ENCODE results near the gene PAAF1. TPM values are rescaled to one million over a fixed set of nuclear protein-coding genes. Genes with fewer than 3 reads are reported as not detected.

PAAF1 gene
- total and polyA plus RNA-seq, 10 of the 15 experiments (the other 5 are each of a cell fraction or from before 2014, with no cell fraction given): 13.7 to 70.6 (median 29.1) TPM

DNA sequence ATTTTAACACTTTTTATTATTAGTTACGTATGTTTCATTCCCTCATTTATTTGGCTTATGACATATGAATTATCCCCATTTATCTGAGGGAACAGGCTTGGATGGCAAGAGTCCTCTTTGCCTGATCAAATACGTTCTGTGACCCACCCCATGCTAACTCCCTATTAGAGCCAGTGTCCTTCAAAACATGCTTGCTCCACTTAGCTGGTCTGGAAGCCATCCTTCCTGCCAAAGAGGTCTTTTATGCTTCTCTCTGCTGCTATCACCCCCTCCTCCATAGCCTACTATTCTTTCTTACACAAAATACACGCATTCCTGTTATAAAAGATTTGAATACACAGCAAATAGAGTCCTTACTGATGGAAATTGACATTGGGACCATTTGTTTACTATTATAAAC is 6.5 kb upstream of the PAAF1 start (continued):
- no peak for TF ChIP-seq RB1 (IDR thresholded peaks at IDR 0.05; ENCODE audit: borderline replicate concordance)

DNA sequence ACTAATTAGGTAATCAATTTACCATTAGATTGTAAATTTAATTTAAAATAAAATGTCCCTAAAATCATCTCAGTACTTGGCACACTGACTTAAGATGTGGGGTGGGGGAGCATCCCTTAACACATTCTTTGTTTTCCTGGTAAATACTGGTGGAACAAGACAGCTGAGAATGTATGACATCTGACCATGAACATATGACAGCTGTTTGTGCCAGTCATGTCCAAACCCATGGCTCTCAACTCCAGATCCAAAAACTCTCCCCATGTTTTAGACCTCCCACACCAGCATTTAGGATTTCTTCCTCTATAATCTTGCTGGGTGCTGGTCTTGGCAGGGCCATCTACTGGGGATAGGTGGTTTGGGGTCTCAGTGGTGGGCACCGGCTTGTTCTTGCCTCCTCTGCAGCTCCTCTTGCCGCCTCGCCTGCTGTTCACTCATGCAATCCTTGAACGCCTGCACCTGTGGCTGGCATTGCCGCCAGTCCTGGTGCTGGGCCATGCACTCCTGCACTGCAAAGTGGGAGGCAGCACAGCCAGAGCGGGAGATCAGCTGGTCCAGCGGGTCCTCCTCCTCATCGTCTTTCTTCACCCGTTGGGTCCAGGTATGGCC is 3.9 kb upstream of the PAAF1 start:
- Histone ChIP-seq H3K36me3 (ENCODE audit: control insufficient read depth in 2 of 2, insufficient read depth in 2 of 2, low read length in 1 of 2) (peaks cover 3 to 5% of the 10 kb centered on the region in 2 experiments), H3K4me2 (ENCODE audit: control insufficient read depth, insufficient read depth) (no peak overlapping the region), H3K4me1 (ENCODE audit: control insufficient read depth, insufficient read depth, low read length) (no peaks in the 10 kb centered on the region), H3K79me2 (ENCODE audit: control insufficient read depth, insufficient read depth, low read length) (peaks cover 39% of the 10 kb centered on the region), H2AFZ (ENCODE audit: control insufficient read depth, low read depth, low read length) (no peak overlapping the region), H3K27ac (ENCODE audit: control insufficient read depth, insufficient read depth) (no peak overlapping the region), H3K4me3 (no peak overlapping the region), H3K27me3 (replicated peaks in 1 of 2; ENCODE audit: control insufficient read depth in 2 of 2, insufficient read depth in 2 of 2, low read length in 1 of 2) (no peaks in the 10 kb centered on the region), H3K9me3 (replicated peaks; ENCODE audit: control insufficient read depth, insufficient read depth, low read length) (no peaks in the 10 kb centered on the region), H3K9ac (ENCODE audit: control insufficient read depth, insufficient read depth, low read length) (no peak overlapping the region), H4K20me1 (ENCODE audit: control insufficient read depth, insufficient read depth) (no peaks in the 10 kb centered on the region)
- over 99% methylated on average over 9 of the region's 9 CpGs for WGBS (ENCODE audit: insufficient coverage, insufficient replicate concordance, low lambda C conversion rate, missing lambda C conversion rate)
- no peak for DNase-seq (ENCODE audit: low read depth, low spot score)
- BruUV-seq (replicated peaks): no TSS peak
- no peak for ATAC-seq
- ChIA-PET SMC1A (ENCODE audit: uncharacterized antibody, unreplicated experiment) (no interaction called here), CTCF (interaction anchor here (1.0 kb wide), 1 partner anchor 8 kb away, joined by 4 read pairs; no protein-coding TSS in a partner anchor), POLR2A (interaction anchor here (0.6 kb wide), 1 partner anchor 254 kb away, joined by 3 read pairs; no protein-coding TSS in a partner anchor), RAD21 (ENCODE audit: unreplicated experiment) (no interaction called here)
- no peak for FAIRE-seq
- in situ Hi-C loops (cut with MboI): no loop called here
- intact Hi-C loops (cut with micrococcal nuclease; ENCODE audit: unreplicated experiment): no loop called here
- TF ChIP-seq POLR2AphosphoS5 (IDR thresholded peaks at IDR 0.05; ENCODE audit: low read length) (0 out of 2 replicates have a peak, but pooled peaks have one; percentile 7), POLR2AphosphoS2 (IDR thresholded peaks at IDR 0.05; ENCODE audit: low read depth, low read length) (no peak)
- TF ChIP-seq, protein P1, sequence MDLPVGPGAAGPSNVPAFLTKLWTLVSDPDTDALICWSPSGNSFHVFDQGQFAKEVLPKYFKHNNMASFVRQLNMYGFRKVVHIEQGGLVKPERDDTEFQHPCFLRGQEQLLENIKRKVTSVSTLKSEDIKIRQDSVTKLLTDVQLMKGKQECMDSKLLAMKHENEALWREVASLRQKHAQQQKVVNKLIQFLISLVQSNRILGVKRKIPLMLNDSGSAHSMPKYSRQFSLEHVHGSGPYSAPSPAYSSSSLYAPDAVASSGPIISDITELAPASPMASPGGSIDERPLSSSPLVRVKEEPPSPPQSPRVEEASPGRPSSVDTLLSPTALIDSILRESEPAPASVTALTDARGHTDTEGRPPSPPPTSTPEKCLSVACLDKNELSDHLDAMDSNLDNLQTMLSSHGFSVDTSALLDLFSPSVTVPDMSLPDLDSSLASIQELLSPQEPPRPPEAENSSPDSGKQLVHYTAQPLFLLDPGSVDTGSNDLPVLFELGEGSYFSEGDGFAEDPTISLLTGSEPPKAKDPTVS (IDR thresholded peaks at IDR 0.05; ENCODE audit: low read depth, low read length): no peak
